Astrocyte (in vitro differentiated cells and primary cell): ENCODE results near the gene C1orf167.

ENCODE experiments used
- CTCF ChIP-seq: IDR thresholded peaks from 2 replicates; pipeline ENCODE4 v1.5.1; 2011; ENCODE audit warnings: low read depth, mild to moderate bottlenecking, inconsistent platforms, low read length, moderate library complexity; ENCODE audit not compliant: insufficient read depth
- EZH2 ChIP-seq: IDR thresholded peaks from 2 replicates; pipeline ENCODE4 v1.6.1; 2012; ENCODE audit warnings: mild to moderate bottlenecking, low read length, inconsistent platforms; ENCODE audit not compliant: insufficient read depth

- no peak for TF ChIP-seq CTCF
- TF ChIP-seq EZH2, result no peak
These were observed 26.5 kb upstream of the C1orf167 start for GRCh38 chr1:11735531-11735853.
